ENCODE measurements around the gene MBD1.

MBD1 gene

DNA sequence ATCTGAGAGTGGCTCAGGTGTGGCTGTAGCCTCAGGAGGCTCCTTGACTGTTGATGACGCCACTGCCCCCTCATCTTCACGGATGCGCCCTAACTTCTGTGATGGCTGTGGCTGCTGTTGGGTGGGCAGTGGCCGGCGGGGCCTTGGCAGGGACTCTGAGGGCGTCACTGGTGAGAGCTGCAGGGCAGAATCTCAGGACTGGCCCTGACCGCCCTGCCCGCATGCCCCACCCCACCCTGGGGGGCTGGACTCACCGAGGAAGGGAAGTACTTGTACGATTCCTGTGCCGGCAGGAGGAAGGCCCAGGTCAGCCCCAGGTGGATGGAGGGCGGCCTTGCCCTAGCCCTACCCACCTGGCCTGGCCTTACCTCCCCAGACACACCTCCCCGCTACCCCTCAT is 3.7 kb upstream of the MBD1 start:
- TF ChIP-seq, protein P1, sequence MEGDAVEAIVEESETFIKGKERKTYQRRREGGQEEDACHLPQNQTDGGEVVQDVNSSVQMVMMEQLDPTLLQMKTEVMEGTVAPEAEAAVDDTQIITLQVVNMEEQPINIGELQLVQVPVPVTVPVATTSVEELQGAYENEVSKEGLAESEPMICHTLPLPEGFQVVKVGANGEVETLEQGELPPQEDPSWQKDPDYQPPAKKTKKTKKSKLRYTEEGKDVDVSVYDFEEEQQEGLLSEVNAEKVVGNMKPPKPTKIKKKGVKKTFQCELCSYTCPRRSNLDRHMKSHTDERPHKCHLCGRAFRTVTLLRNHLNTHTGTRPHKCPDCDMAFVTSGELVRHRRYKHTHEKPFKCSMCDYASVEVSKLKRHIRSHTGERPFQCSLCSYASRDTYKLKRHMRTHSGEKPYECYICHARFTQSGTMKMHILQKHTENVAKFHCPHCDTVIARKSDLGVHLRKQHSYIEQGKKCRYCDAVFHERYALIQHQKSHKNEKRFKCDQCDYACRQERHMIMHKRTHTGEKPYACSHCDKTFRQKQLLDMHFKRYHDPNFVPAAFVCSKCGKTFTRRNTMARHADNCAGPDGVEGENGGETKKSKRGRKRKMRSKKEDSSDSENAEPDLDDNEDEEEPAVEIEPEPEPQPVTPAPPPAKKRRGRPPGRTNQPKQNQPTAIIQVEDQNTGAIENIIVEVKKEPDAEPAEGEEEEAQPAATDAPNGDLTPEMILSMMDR (IDR thresholded peaks at IDR 0.05; ENCODE audit: insufficient read depth, low read depth, low read length, missing control alignments), result no peak
- H3K4me3 ChIP-seq (ENCODE audit: low read depth, low read length), result no peak overlapping the region
- DNase-seq (ENCODE audit: low read depth), result no peak

DNA sequence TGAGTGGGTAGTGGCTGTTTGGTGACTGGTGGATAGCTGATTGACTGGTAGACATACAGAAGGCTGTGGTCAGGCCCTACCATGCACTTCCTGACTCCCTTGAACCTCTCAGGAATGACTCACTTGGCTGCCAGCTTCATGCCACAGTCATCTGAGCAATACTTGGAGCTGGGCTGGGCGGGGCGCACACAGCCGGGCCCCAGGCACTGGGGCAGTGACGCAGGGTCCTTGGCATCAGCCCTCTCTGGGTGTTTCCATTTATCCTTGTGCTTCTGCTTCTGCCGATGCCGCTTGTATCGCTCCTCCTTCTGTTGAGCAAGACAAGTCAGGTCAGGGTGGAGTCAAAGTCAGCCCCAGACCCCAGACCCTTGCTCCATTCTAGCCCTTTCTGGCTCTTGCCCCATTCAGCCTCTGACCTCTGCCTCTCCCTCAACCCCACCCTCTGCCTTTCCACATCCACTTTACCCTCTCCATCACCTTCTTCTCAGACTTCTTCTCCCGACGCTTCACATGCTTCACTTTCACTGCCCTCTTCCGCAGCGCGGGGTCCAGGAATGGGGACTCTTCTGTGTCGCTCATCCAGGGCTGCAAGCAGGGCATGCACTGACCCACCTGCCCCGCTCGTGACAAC is 3.0 kb upstream of the MBD1 start:
- TF ChIP-seq, protein P1 (IDR thresholded peaks at IDR 0.05; ENCODE audit: insufficient read depth, low read depth, low read length, missing control alignments), result no peak
- no peak overlapping the region for H3K4me3 ChIP-seq (ENCODE audit: low read depth, low read length)
- DNase-seq (ENCODE audit: low read depth), result no peak

DNA sequence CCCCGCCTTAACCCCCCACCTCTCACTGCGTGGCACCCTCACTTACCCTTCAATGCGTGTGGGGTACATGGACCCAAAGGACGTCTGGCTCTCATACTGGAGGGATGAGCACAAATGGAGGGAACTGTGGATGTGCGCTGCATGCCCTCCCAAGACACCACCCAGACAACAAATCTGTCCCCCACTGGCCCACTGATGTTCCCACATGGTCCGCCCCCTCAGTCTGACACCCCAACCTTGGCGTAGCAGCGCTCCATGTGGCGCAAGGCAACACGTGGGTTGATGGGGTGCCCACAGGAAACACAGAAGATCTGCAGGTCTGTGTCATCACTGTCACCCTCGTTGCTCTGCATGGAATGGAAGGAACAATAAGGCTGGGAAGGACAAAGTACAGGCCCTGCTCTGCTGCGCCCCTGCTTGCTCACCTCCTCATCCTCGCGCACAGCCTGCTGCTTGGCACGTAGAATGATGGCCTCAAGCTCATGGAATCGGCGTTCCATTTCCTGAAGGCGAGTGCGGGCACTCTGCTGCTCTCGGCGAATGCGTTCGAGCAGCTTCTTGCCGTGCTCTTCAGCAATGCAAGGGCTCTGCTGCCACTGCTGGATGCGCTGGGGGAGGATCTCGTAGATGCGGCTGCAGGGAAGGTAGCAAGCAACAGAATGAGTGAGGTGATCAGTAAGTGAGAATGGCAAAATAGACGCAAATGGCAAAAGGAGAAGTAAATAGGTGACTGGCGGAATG is 2.3 kb upstream of the MBD1 start:
- no peak overlapping the region for H3K4me3 ChIP-seq (ENCODE audit: low read depth, low read length)
- TF ChIP-seq, protein P1 (IDR thresholded peaks at IDR 0.05; ENCODE audit: insufficient read depth, low read depth, low read length, missing control alignments), result no peak
- no peak for DNase-seq (ENCODE audit: low read depth)

DNA sequence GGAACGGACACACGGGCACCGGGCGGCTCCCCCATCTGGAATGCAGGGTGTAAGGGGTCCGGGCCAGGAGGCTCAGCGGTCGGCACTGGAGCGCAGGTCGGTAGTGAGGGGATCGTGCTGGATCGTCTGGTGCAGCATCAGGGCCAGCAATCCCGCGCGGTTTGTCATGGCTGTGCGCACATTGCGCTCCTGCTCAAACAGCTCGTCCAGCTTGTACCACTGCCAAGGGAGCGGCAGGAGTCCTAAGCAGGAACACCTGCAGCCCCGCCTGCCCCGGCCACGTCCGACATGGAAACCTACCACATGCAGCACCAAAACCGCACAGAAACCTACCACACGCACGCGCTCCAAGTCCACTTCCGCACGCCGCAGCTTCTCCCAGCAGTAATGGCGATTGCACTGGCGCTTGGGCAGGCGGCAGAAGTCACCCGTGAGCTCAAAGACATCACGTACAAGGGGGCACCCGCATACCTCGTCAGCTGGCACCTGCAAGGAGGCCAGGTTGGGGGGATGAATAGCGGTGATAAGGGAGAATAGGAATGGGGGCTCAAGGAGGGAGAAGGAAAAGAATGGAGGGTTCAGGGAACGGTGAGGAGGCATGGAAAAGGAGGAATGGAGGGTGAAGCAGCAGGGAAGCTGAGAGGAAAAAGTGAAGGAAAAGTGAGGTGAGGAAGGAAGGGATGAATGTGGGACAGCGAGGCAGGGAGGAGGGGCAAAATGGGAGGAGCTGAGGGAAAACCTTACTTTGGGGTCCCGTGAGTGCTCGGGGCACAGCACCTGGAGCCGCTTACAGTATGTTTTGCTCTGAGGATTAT is 1.4 kb upstream of the MBD1 start:
- no peak overlapping the region for H3K4me3 ChIP-seq (ENCODE audit: low read depth, low read length)
- TF ChIP-seq, protein P1 (IDR thresholded peaks at IDR 0.05; ENCODE audit: insufficient read depth, low read depth, low read length, missing control alignments), result no peak
- no peak for DNase-seq (ENCODE audit: low read depth)

DNA sequence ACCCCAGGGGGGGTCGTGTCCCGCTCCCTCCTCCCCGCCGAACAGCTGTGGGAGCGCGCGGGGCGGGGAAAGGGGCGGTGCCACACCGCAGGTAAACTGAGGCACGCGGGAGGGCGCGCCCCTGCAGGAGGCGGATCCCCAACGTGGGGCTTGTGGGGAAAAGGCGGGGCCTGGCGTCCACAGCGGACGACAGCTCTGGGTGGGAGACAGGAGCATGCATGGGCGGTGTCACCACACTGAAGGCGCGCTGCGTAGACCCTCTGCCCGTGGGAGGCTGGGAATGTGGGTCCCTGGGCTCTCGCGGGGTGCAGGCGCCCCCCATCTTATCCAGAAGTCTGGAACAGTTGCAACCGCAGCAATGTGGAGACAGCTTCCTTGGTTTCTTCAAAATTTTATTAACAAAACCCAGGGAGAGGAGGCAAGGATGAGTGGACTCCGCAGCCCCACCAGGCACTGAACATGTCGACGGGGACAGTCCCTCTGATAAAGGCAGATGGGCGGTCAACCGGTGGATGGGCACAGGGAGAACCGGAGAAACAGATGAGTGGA is 723 bp upstream of the MBD1 start:
- no peak for DNase-seq (ENCODE audit: low read depth)
- TF ChIP-seq, protein P1 (IDR thresholded peaks at IDR 0.05; ENCODE audit: insufficient read depth, low read depth, low read length, missing control alignments), result no peak
- peak overlapping the region; percentile 90 for H3K4me3 ChIP-seq (ENCODE audit: low read depth, low read length)

DNA sequence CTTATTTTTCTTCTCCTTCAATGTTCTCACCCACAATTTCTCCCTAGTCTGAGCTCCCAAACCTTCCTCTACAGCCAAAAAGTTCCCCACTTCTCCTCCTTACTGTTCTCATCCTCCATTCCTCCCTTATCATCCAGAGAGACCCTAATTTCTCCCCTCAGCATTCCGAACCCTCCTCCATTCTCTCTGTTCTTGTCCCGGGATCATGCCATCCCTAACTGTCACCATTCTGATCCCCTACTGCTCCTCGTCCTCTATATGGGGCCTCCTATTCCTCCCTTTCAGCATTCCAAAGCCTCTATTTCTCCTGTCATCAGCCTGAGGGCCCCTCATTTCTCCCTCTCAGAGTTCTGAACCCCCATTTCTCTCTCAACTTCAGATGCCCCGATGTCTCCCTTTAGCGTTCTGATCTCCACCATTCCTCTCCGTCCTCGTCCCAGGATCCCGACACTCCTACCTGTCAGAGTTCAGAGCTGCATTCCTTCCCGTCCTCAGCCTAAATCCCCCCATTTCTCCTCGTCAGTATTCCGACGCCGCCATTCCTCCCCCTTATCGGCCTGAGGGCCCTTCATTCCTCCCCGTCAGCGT is 522 bp downstream of the MBD1 start:
- peak overlapping the region; percentile 90 for H3K4me3 ChIP-seq (ENCODE audit: low read depth, low read length)
- no peak for DNase-seq (ENCODE audit: low read depth)
- TF ChIP-seq, protein P1 (IDR thresholded peaks at IDR 0.05; ENCODE audit: insufficient read depth, low read depth, low read length, missing control alignments), result no peak

Measured in GM12865 (cell line).